ENCODE results near the gene KAT6B.

DNA sequence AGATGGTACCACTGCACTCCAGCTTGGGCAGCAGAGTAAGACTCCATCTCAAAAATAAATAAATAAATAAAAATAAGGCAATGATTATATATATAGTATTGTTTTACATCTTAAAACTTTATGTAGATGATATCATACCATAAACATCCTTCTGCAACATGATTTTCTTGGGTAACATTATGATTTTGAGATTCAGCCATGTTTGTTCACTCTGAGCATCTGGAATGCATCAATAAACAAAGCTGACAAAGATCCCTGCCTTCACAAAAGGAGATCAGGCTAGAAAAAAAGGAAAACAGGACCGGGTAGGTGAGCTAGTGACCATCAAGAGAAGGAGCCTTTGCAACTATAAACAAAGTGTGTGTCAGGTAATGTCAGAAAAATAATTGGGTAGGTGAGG, 31.9 kb upstream of the KAT6B start:
- TF ChIP-seq, protein P1, sequence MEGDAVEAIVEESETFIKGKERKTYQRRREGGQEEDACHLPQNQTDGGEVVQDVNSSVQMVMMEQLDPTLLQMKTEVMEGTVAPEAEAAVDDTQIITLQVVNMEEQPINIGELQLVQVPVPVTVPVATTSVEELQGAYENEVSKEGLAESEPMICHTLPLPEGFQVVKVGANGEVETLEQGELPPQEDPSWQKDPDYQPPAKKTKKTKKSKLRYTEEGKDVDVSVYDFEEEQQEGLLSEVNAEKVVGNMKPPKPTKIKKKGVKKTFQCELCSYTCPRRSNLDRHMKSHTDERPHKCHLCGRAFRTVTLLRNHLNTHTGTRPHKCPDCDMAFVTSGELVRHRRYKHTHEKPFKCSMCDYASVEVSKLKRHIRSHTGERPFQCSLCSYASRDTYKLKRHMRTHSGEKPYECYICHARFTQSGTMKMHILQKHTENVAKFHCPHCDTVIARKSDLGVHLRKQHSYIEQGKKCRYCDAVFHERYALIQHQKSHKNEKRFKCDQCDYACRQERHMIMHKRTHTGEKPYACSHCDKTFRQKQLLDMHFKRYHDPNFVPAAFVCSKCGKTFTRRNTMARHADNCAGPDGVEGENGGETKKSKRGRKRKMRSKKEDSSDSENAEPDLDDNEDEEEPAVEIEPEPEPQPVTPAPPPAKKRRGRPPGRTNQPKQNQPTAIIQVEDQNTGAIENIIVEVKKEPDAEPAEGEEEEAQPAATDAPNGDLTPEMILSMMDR (IDR thresholded peaks at IDR 0.05), result no peak
- no peak for TF ChIP-seq POLR2AphosphoS5 (IDR thresholded peaks at IDR 0.05)

Data from sigmoid colon (tissue), 4 donors.